GDM1 (cell line): ENCODE measurements around the gene PTK7.
"Not testable (repeated sequence)": the region's sequence is repeated elsewhere in the genome, so short reads cannot be mapped to it uniquely, and the experiment has no call there.

Source experiments
- DNase-seq: peaks from one replicate; lab custom pipeline; 2025; lab: John Stamatoyannopoulos, UW

The PTK7 gene

DNA sequence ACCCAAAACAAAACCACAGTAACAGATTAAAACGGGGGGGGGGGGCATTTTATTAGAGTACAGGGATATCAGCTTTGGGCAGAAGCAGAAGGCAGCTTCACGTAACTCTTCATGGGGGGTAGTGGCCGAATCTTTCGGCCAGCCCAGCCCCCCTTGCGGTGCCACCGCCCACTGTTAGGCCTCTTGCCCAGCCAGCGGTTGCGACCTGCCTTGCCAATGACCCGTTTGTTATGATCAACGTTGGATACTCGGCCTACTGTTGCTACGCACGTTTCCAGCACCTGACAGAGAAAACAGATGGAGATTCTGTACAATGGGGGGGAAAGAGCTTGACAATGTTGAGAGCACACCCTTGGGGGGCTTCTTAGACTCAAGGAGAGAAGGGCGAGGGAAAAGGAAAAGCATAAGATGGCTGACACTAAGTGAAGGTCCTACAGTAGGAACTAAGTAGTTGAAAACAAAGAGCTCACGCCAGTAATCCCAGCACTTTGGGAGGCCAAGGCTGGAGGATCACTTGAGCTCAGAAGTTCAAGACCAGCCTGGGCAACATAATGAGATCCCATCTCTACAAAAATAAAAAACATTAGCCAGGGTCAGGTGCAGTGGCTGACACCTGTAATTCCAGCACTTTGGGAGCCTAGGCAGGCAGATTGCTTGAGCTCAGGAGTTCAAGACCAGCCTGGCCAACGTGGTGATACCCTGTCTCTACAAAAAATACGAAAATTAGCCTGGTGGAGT lies 21.7 kb upstream of the PTK7 start:
- no peak for DNase-seq

- no peak for DNase-seq
These were observed 20.1 kb upstream of the PTK7 start for GRCh38 chr6:43055966-43056365.

GRCh38 chr6:43058531-43058930 lies 17.6 kb upstream of the PTK7 start:
- no peak for DNase-seq

DNA sequence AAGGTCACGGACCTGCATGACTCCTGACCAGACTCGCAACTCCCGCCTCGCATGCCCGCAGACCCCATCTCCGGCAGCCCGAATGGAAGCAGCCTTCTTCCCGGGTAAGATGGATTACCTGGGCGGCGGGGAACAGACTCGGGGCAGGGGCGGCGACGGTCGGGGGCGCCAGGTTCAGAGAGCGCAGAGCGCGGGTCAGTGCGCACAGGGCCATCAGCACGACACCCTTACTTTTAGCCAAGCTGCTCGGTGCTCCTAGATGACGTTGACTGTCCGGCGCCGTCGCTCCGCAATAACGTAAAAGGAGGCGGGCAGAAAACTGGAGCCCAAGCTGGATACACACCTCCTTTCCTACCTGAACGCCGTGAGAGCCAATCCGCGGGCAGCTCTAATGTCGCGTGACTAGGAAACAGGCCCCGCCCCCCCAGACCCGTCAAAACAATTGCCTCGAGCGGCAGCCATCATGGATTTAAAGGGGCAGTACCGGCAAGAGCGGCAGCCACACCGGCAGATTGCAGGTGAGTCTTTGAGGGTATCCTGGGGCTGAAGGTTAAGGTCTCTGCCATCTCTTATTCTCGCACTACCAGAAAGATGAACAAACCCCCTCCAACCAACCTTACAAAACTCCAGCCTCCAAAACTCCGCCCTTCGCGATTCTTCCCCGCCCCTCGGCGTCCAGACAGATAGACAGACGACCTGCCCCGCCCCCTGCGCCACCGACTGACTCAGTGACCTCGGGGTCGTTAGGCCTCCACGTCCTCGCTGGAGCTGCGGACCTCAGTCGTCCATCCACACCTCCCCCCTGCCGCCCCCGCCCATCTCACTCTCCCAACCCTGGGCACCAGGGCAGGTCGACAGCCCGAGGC lies 16.7 kb upstream of the PTK7 start, which contains the start of the genes KLC4 and MRPL2:
Gene KLC4, plus strand, starts transcription at position 464 of the 866 bp plus-strand sequence. CDS start 1,705 bp downstream, outside the sequence.
Gene MRPL2, minus strand, starts transcription at position 267 of the 866 bp plus-strand sequence. Its CDS starts 53 bp downstream, at position 214.
- DNase-seq, result peak; percentile 98

DNA sequence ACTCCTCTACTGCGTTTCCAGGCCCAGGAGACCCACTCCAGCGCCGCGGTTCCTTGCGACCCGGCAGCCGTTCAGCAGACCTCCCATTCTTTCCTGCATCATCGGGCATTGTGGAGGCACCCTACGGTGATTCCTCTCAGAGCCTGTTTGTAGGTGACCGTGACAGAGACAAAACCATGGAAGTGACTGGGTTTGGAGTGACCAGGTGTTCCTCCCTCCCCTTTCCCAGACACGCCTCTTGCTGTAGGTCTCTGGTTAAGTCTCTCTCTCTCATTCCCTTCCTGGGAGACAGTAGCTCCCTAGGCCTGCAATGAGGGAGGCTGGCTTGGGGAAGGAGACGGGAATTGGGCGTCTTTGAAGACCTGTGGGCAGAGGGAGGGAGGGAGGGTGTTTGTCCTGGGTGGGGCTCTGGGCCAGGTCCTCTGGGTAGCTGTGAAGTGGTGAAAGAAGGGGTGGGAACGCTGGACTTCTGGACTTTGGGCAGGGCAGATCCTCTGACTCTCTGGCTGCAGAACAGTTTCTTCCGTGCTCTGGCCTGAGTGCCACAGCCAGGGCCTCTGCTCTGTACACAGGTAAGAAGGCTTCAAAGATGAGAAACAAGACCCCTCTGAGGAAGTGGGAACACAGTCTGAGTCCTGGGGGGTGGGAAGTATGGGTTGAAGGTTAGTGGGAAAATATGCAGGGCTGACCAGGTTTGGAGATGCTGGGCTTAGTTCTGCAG lies 15.9 kb upstream of the PTK7 start:
- no peak for DNase-seq

DNA sequence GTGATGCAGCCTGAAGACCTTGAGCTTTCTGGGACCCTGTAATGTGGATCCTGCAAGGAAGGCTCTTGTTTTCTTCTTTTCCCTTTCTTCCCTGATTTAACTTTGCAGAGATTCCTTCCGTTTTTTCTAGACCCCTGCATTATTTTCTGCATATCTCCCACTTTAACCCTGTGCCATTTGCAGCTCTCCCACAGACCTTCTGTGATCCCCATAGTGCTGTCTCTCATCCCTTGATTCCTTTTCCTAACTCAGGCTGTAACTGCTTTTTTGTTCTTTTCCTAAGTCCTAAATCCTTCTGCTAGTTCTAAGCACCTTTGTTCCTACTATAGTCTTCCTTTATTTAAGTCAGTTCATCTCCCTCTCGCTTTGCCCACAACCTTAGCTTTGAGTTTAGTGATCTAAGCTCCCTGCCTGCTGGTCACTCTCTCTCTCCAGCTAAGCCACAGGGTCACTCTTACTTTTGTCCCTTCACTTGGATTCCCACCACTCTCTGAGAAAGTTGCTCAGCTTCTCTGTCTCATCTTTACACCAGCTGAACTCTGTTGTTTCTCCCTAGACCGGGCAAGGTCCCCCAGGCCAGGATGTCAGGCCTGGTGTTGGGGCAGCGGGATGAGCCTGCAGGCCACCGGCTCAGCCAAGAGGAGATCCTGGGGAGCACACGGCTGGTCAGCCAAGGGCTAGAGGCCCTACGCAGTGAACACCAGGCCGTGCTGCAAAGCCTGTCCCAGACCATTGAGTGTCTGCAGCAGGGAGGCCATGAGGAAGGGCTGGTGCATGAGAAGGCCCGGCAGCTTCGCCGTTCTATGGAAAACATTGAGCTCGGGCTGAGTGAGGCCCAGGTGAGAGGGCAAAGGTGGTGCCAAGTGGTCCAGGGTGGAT lies 15.1 kb upstream of the PTK7 start:
- DNase-seq, result no peak

DNA sequence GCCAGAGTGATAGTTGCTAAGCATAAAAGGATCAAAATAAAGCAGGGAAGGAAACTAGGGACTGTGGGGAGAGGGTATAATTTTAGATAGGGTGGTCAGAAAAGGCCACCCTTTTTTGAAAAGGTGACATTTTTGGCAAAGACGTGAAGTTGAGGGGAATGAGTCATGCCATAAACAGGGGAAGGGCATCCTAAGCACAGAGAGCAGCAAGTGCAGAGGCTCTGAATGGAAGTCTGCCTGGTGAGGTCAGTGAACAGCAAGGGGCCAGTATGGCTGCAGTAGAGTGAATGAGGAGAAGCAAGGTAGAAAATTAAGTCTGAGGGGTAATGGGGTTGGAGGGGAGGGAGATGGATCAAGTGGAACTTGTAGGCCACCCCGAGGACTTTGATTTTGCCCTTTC lies 14.3 kb upstream of the PTK7 start:
- no peak for DNase-seq

- no peak for DNase-seq
These were observed 13.3 kb upstream of the PTK7 start for GRCh38 chr6:43062818-43063217.

DNA sequence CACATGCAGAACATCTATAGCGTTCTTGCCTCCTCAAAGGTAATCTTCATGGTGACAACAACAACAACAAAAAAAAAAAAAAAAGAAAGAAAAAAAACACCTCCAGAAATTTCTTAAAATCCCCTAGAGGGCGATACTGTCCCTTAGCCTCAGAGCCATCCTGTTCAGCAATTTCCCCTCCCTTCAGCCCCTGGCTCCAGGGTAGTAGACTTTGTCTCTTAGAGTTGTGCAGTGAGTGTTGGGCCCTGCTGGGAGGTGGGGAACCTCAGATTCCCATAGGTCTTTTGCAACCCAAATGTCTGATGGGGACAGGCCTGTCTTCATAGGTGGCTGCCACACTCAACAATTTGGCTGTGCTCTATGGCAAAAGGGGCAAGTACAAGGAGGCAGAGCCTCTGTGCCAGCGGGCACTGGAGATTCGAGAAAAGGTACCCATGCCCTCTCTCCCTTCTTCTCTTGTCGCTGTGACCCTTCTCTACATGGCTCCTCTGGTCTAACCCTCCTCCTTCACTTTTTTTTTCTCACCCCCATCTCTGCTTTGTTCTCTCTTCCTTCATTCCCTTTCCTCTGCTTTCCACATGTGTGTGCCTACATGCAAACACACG lies 6.0 kb upstream of the PTK7 start:
- peak; percentile 26 for DNase-seq

- DNase-seq, result no peak
These were observed 1.1 kb upstream of the PTK7 start for GRCh38 chr6:43074847-43075669.

GRCh38 chr6:43076464-43077332 lies 584 bp downstream of the PTK7 start:
- DNase-seq, result no peak

GRCh38 chr6:43077333-43077809 lies 1.3 kb downstream of the PTK7 start:
- no peak for DNase-seq

GRCh38 chr6:43077981-43078511 lies 1.9 kb downstream of the PTK7 start:
- DNase-seq, result no peak

DNA sequence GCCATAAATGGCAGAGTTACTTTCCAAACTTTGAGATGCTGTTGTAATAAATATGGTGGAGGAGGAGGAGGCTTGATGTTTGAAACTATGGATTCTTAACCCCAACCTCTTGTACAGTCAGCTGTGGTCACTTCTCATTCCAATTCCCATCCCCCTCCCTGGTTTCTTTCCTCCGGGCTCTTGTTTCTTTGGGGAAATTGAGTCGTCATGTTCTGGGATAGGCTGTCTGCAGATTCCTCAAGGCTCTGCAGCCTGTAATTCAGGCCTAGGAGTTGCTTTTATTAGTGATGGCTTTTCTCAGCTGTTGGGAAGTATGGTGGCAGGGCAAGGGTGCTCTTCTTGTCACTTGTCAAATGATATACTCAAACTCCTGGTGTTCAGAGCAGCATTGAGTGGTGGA lies 2.6 kb downstream of the PTK7 start:
- no peak for DNase-seq

DNA sequence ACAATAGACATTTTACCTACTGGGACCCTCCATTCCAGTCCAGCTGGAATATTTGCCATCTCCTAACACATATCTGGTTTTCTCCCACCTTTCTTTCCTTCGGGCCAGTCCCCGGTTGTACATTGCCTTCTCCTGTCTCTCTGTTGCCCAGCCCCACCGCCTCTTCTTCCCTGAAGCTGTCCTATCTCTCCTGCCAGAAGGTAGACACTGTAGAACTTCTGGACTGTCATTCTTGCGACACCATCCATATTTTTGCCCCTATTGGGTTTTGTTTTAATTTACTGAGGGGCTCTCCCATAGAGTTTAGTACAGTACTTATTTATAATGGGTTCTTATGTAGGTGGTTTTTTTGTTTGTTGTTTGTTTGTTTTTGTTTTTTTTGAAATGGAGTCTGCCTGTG lies 4.9 kb downstream of the PTK7 start:
- DNase-seq, result no peak

DNA sequence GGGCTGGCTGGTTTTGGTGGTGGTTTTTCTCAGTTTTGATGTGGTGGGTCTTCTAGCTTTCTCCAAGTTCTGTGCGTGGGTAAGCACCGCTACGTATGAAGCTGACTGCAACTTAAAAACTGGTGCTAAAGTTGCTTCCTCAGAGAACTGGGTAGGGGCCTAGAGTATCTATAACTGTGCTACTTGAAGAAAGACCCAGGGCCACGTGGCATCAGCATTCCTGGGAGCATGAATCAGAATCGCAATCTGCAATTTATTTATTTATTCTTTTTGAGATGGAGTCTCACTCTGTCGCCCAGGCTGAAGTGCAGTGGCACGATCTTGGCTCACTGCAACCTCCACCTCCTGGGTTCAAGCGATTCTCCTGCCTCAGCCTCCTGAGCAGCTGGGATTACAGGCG lies 5.8 kb downstream of the PTK7 start:
- not testable (repeated sequence) for DNase-seq

GRCh38 chr6:43082806-43083655 lies 6.9 kb downstream of the PTK7 start:
- no peak for DNase-seq
